Kidney epithelial cell (primary cell): ENCODE results near the gene DNAJC4. TPM values are rescaled to one million over a fixed set of nuclear protein-coding genes. Genes with fewer than 3 reads are reported as not detected.

Experiments used
- DNase-seq: peaks from one replicate; pipeline ENCODE4 v3.0.0-alpha.2; 2010; ENCODE audit warnings: low read depth
- H3K27me3 ChIP-seq: 2 replicates; pipeline ENCODE4 v1.6.0; 2011; ENCODE audit warnings: low read length; ENCODE audit not compliant: control insufficient read depth, insufficient read depth
- H3K36me3 ChIP-seq: 2 replicates; pipeline ENCODE4 v1.5.1; 2011; ENCODE audit warnings: low read length; ENCODE audit not compliant: control insufficient read depth, insufficient read depth
- H3K4me3 ChIP-seq: 2 replicates; pipeline ENCODE4 v1.5.1; 2011; ENCODE audit warnings: low read depth, mild to moderate bottlenecking, control low read depth, low read length
- CTCF ChIP-seq: IDR thresholded peaks from 2 replicates; pipeline ENCODE4 v1.5.1; 2011; ENCODE audit warnings: mild to moderate bottlenecking, moderate library complexity, low read length, control low read depth, inconsistent platforms; ENCODE audit not compliant: insufficient read depth, poor library complexity, severe bottlenecking
- total RNA-seq: library from RNA; depleted of rRNA; stranded (reverse); fragments of >200 nt; gene quantifications from 2 replicates; pipeline ENCODE4 v1.2.3, GENCODE V29; 2015

DNAJC4 gene
- total RNA-seq, 1 donor from 2014 or later: 14.8 TPM

DNA sequence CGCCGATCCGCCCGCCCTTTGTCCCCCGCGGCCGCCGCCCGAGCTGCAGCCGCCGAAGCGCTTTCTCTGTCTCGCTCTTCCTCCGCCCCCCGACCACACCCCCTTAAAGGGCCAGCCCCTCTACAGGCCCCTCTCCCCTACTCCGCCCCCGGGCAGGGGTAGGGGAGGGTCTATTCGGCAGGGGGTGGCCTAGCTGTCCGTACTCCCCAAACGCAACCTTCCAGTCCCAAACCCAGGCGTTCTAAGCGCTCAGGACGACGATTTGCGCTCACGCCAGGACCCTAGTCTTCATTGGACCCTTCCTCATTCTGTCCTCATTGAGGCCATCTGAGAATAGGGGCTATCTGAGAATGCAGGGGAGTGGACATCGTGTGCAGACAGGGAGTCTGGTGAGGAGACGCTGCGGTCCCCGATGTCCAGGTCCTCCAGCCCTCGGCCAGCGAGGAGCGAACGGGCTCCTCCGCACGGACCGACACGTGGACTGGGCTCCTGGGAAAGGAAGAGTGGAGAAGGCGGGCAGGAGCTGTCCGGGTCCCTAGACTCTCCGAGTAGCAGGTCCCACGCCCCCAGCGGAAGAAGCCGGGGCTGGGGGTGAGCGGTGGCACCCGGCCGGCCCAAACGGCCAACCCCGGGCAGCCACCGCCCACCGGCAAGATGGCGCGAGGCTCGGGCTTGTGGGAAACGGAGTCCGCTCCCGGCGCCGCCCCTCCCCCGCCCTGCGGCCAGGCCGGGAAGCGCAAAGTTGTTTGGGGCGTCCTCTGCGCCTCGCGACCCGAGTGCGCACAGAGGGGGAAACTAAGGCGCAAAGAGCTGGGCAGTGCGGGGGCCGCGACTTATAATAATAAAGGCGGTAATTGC is 16.8 kb downstream of the DNAJC4 start, which contains the start of gene PPP1R14B:
PPP1R14B (minus strand) TSS at position 73 of the 858 bp plus-strand sequence. CDS start 270 bp downstream, outside the sequence.
- no peak for TF ChIP-seq CTCF
- H3K27me3 ChIP-seq: no peaks in the 10 kb centered on the region
- peaks cover 3% of the 10 kb centered on the region for H3K36me3 ChIP-seq
- H3K4me3 ChIP-seq: peak within 1 kb of the TSS; percentile 71
- DNase-seq: no peak

DNA sequence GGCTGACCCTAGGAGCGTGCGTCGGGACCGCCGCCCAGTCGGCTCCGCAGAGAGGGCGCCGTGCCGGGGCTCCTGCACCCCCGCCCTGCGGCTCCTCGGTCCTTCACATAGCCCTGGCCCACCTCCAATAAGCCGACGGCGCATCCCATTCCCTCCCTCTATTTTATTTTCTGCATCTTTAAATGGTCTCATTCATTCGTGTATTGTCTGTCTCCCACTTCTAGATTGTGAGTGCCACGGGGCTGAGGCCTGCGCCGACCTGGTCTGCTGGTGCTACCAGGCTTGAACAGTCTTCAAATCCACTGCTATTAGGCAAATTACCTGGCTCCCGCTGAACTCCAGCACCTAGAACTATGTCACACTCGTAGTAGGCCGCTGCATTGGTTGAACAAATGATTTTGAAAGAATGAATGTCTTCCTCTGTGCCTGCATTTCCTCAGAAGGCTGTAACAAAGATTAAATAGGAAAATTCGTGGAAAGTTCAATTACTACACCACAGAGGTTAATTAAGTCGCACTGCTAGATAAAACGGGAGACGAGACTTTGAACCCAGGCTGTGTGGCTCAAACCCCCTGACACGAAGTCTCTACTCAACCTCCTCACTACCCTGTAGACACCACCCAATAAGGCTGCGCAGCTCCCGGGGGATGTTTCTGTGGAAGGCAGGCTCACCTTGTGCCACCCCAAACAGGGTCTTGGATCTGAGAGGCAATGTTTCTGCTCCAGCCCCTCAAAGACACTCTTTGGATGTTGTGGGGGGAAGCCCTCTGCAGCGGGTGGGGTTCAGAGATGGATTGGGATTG is 17.6 kb downstream of the DNAJC4 start:
- Histone ChIP-seq H3K4me3 (peak overlapping the region; percentile 51), H3K36me3 (peaks cover 3% of the 10 kb centered on the region), H3K27me3 (no peaks in the 10 kb centered on the region)
- no peak for TF ChIP-seq CTCF
- DNase-seq: no peak

DNA sequence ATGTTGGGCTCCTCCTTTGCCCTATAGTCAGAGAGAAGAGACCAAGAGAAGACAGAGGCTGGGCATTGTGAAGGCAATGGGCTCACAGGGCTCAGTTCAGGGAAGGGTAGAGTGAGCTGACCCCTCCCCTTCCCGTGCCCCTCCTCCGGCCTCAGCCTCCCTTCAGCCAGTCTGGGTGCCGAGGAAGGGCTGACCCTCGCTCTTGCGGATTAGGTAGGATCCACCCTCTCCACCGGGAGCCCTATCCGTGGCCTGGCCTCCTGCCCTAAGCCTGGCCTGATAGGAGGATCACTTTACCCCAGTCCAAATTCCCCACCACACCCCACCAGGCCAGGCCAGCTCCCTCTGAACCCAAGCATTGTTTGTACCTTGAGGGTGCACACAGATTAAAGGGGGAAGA is 18.2 kb downstream of the DNAJC4 start:
- Histone ChIP-seq H3K27me3 (no peaks in the 10 kb centered on the region), H3K36me3 (no peaks in the 10 kb centered on the region), H3K4me3 (no peak overlapping the region)
- no peak for TF ChIP-seq CTCF
- no peak for DNase-seq

DNA sequence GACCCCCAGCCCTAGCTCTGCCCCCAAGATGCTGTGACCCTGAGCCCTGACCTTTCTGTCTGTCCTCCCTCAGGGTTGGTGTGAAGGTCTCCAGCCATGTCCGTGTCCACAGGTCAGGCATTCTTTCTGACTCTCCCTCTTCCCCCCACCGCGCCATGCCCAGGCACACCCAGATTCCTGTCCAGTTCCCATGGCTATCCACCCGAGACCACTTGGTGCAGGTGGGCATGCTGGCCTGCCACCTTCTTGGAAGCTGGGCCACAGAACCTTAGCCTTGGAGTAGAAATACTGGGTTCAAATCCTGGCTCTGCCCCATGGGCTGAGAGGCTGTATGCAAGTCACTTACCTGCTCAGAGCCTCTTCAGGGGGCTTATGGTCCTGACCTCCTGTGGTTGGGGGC is 18.7 kb downstream of the DNAJC4 start:
- TF ChIP-seq CTCF: no peak
- no peak overlapping the region for H3K4me3 ChIP-seq
- H3K36me3 ChIP-seq: no peaks in the 10 kb centered on the region
- H3K27me3 ChIP-seq: no peaks in the 10 kb centered on the region
- no peak for DNase-seq

DNA sequence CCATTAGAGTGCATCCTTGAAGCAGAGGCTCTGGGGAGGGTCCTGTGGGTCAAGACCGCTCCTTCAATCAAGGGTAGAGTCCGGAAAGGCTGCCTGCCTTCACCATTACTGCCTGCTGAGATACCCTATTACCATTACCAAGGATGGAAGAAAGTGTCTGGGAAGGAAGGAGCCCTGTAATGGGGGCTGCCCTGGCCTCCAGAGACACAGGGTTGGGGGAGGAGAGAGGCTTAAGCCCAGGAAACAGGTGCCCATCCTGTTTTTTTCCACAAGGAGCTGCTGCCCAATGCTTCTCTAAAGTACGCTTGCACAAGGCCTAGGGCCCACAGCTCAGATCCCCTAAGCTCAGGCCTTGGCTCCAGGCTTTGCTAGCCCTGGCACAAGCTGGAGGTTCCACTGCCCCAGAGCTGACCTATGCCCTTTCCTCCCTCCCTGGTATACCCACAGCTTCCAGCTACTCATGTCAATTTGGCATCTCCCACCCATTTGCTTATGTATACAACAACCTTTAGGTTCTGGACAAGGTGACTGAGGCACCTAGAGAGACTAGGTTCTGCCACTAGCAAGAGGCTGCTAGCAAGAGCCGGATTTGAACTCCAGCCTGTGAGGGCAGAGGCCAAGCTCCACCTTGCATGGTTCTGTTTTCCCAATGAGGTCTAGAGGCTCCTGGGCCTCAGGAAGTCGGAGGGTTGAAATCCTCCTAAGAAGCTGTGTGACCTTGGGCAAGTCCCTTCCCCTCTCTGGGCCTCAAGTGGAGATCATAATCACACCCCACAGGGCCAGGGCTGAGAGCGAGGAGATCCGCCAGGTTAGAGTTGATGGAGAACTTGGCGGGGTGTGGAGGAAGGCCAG is 19.4 kb downstream of the DNAJC4 start:
- no peak overlapping the region for H3K4me3 ChIP-seq
- H3K36me3 ChIP-seq: no peaks in the 10 kb centered on the region
- TF ChIP-seq CTCF: no peak
- no peak for DNase-seq
- no peaks in the 10 kb centered on the region for H3K27me3 ChIP-seq
